C4-2B (cell line): Measurements from ENCODE around the gene PARD3B.

Experiments
- CTCF ChIP-seq: fragments of 450-650 bp; conservative IDR thresholded peaks from 2 replicates; pipeline ENCODE4 v1.5.1; 2017; ENCODE audit warnings: mild to moderate bottlenecking
- ZFX ChIP-seq: fragments of 450-650 bp; IDR thresholded peaks from 2 replicates; pipeline ENCODE4 v1.6.1; 2017

GRCh38 chr2:204900487-204900886, 355.2 kb downstream of the PARD3B start:
- TF ChIP-seq CTCF (no peak), ZFX (no peak)
